GM18907 (cell line): Measurements from ENCODE around the gene M6PR.
"Not testable (repeated sequence)": the region's sequence is repeated elsewhere in the genome, so short reads cannot be mapped to it uniquely, and the experiment has no call there.

Experiments
- ATAC-seq: cut with Tn5 transposase; IDR thresholded peaks from one replicate; pipeline ENCODE4 v1.9.1; 2021; ENCODE audit warnings: mild to moderate bottlenecking, moderate library complexity; ENCODE audit not compliant: unreplicated experiment

Gene M6PR

GRCh38 chr12:8951744-8952143 lies 2.3 kb upstream of the M6PR start:
- no peak for ATAC-seq

- ATAC-seq, result no peak
Observed at GRCh38 chr12:8950702-8951478, 1.4 kb upstream of the M6PR start.

- peak; percentile 10 for ATAC-seq
Observed at GRCh38 chr12:8950221-8950527, 729 bp upstream of the M6PR start.

GRCh38 chr12:8948701-8949341 lies 624 bp downstream of the M6PR start:
- ATAC-seq, result no peak

GRCh38 chr12:8947737-8948136 lies 1.7 kb downstream of the M6PR start:
- ATAC-seq, result no peak

GRCh38 chr12:8946733-8947132 lies 2.7 kb downstream of the M6PR start:
- no peak for ATAC-seq

- no peak for ATAC-seq
Observed at GRCh38 chr12:8943565-8944186, 5.8 kb downstream of the M6PR start.

- ATAC-seq, result no peak
Observed at GRCh38 chr12:8941691-8942478, 7.6 kb downstream of the M6PR start.

- ATAC-seq, result not testable (repeated sequence)
Observed at GRCh38 chr12:8937842-8938442, 11.5 kb downstream of the M6PR start.

- ATAC-seq, result no peak
Observed at GRCh38 chr12:8936735-8937134, 12.7 kb downstream of the M6PR start.

- ATAC-seq, result not testable (repeated sequence)
Observed at GRCh38 chr12:8934080-8934479, 15.4 kb downstream of the M6PR start.

GRCh38 chr12:8932464-8932863 lies 17.0 kb downstream of the M6PR start:
- not testable (repeated sequence) for ATAC-seq

- not testable (repeated sequence) for ATAC-seq
Observed at GRCh38 chr12:8930655-8931323, 18.7 kb downstream of the M6PR start.

GRCh38 chr12:8922544-8922943 lies 26.9 kb downstream of the M6PR start:
- ATAC-seq, result no peak

- not testable (repeated sequence) for ATAC-seq
Observed at GRCh38 chr12:8919643-8920042, 29.8 kb downstream of the M6PR start.

GRCh38 chr12:8917751-8918150 lies 31.7 kb downstream of the M6PR start:
- no peak for ATAC-seq

GRCh38 chr12:8917031-8917430 lies 32.4 kb downstream of the M6PR start:
- ATAC-seq, result no peak

- no peak for ATAC-seq
Observed at GRCh38 chr12:8916154-8916553, 33.3 kb downstream of the M6PR start.

- peak; percentile 83 for ATAC-seq
Observed at GRCh38 chr12:8914716-8915526, 34.5 kb downstream of the M6PR start.
